ENCODE measurements around the gene RPAP3. TPM values are rescaled to one million over a fixed set of nuclear protein-coding genes. Genes with fewer than 3 reads are reported as not detected.

RPAP3 gene
- total RNA-seq, 1 donor from 2014 or later: 27.7 TPM

GRCh38 chr12:47740606-47741339 lies 34.9 kb upstream of the RPAP3 start:
- Histone ChIP-seq H3K4me3 (ENCODE audit: low read depth, low read length) (no peak overlapping the region), H3K36me3 (ENCODE audit: control insufficient read depth, insufficient read depth, low read length) (no peaks in the 10 kb centered on the region), H3K27me3 (ENCODE audit: control insufficient read depth, insufficient read depth, low read length) (peaks cover 8% of the 10 kb centered on the region)
- no peak for TF ChIP-seq CTCF (IDR thresholded peaks at IDR 0.05; ENCODE audit: insufficient read depth, low read length, poor library complexity, severe bottlenecking)
- DNase-seq (ENCODE audit: low read depth): no peak

GRCh38 chr12:47739979-47740378 lies 34.1 kb upstream of the RPAP3 start:
- Histone ChIP-seq H3K4me3 (ENCODE audit: low read depth, low read length) (no peak overlapping the region), H3K27me3 (ENCODE audit: control insufficient read depth, insufficient read depth, low read length) (peaks cover 5% of the 10 kb centered on the region), H3K36me3 (ENCODE audit: control insufficient read depth, insufficient read depth, low read length) (no peaks in the 10 kb centered on the region)
- no peak for TF ChIP-seq CTCF (IDR thresholded peaks at IDR 0.05; ENCODE audit: insufficient read depth, low read length, poor library complexity, severe bottlenecking)
- DNase-seq (ENCODE audit: low read depth): no peak

- no peak for TF ChIP-seq CTCF (IDR thresholded peaks at IDR 0.05; ENCODE audit: insufficient read depth, low read length, poor library complexity, severe bottlenecking)
- no peak overlapping the region for H3K4me3 ChIP-seq (ENCODE audit: low read depth, low read length)
- peaks cover under 1% of the 10 kb centered on the region for H3K27me3 ChIP-seq (ENCODE audit: control insufficient read depth, insufficient read depth, low read length)
- DNase-seq (ENCODE audit: low read depth): no peak
- H3K36me3 ChIP-seq (ENCODE audit: control insufficient read depth, insufficient read depth, low read length): no peaks in the 10 kb centered on the region
Measured at GRCh38 chr12:47739297-47739696, 33.5 kb upstream of the RPAP3 start.

- Histone ChIP-seq H3K4me3 (ENCODE audit: low read depth, low read length) (no peak overlapping the region), H3K27me3 (ENCODE audit: control insufficient read depth, insufficient read depth, low read length) (peaks cover 3% of the 10 kb centered on the region), H3K36me3 (ENCODE audit: control insufficient read depth, insufficient read depth, low read length) (no peaks in the 10 kb centered on the region)
- TF ChIP-seq CTCF (IDR thresholded peaks at IDR 0.05; ENCODE audit: insufficient read depth, low read length, poor library complexity, severe bottlenecking): no peak
- DNase-seq (ENCODE audit: low read depth): no peak
Measured at GRCh38 chr12:47737936-47738594, 32.2 kb upstream of the RPAP3 start.

- TF ChIP-seq CTCF (IDR thresholded peaks at IDR 0.05; ENCODE audit: insufficient read depth, low read length, poor library complexity, severe bottlenecking): no peak
- peaks cover 3% of the 10 kb centered on the region for H3K27me3 ChIP-seq (ENCODE audit: control insufficient read depth, insufficient read depth, low read length)
- H3K36me3 ChIP-seq (ENCODE audit: control insufficient read depth, insufficient read depth, low read length): no peaks in the 10 kb centered on the region
- DNase-seq (ENCODE audit: low read depth): no peak
- H3K4me3 ChIP-seq (ENCODE audit: low read depth, low read length): no peak overlapping the region
Measured at GRCh38 chr12:47736877-47737676, 31.2 kb upstream of the RPAP3 start.

Data from kidney epithelial cell (primary cell).